Hindlimb muscle (tissue), 1 donor: Measurements from ENCODE around the gene TRAPPC2. TPM values are rescaled to one million over a fixed set of nuclear protein-coding genes. Genes with fewer than 3 reads are reported as not detected.
"Not testable (repeated sequence)": the region's sequence is repeated elsewhere in the genome, so short reads cannot be mapped to it uniquely, and the experiment has no call there.

ENCODE experiments used
- DNase-seq: peaks from one replicate; pipeline ENCODE4 v3.0.0-alpha.2; 2013
- polyA plus RNA-seq: library from polyadenylated mRNA; unstranded; fragments of 120-200 nt; gene quantifications from one replicate; pipeline ENCODE4 v1.2.1, GENCODE V29; 2013; ENCODE audit not compliant: insufficient read length

The TRAPPC2 gene
- polyA plus RNA-seq, 1 donor, result 10.4 TPM

GRCh38 chrX:13747836-13748235 is 13.4 kb upstream of the TRAPPC2 start:
- DNase-seq, result no peak

- DNase-seq, result no peak
Measured at GRCh38 chrX:13742397-13743176, 8.2 kb upstream of the TRAPPC2 start.

GRCh38 chrX:13741695-13742094 is 7.3 kb upstream of the TRAPPC2 start:
- DNase-seq, result no peak

GRCh38 chrX:13733506-13733905 is 914 bp downstream of the TRAPPC2 start:
- no peak for DNase-seq

- no peak for DNase-seq
Measured at GRCh38 chrX:13732246-13733067, 2.0 kb downstream of the TRAPPC2 start.

- DNase-seq, result not testable (repeated sequence)
Measured at GRCh38 chrX:13730523-13730922, 3.9 kb downstream of the TRAPPC2 start.

GRCh38 chrX:13726583-13726982 is 7.8 kb downstream of the TRAPPC2 start:
- not testable (repeated sequence) for DNase-seq

GRCh38 chrX:13724878-13725277 is 9.5 kb downstream of the TRAPPC2 start:
- DNase-seq, result not testable (repeated sequence)

GRCh38 chrX:13721819-13722519 is 12.5 kb downstream of the TRAPPC2 start:
- DNase-seq, result peak; percentile 29

- no peak for DNase-seq
Measured at GRCh38 chrX:13721371-13721770, 13.0 kb downstream of the TRAPPC2 start.

- no peak for DNase-seq
Measured at GRCh38 chrX:13719192-13719856, 15.1 kb downstream of the TRAPPC2 start.

- DNase-seq, result peak; percentile 60
Measured at GRCh38 chrX:13717700-13718472, 16.5 kb downstream of the TRAPPC2 start.

- no peak for DNase-seq
Measured at GRCh38 chrX:13716905-13717304, 17.5 kb downstream of the TRAPPC2 start.

- DNase-seq, result no peak
Measured at GRCh38 chrX:13716455-13716854, 18.0 kb downstream of the TRAPPC2 start.

GRCh38 chrX:13711141-13711540 is 23.3 kb downstream of the TRAPPC2 start:
- no peak for DNase-seq

GRCh38 chrX:13703589-13703988 is 30.8 kb downstream of the TRAPPC2 start:
- DNase-seq, result no peak

GRCh38 chrX:13703135-13703534 is 31.3 kb downstream of the TRAPPC2 start:
- no peak for DNase-seq

- DNase-seq, result no peak
Measured at GRCh38 chrX:13702111-13702789, 32.2 kb downstream of the TRAPPC2 start.

GRCh38 chrX:13700380-13700779 is 34.0 kb downstream of the TRAPPC2 start:
- DNase-seq, result no peak

GRCh38 chrX:13699183-13699826 is 35.1 kb downstream of the TRAPPC2 start:
- no peak for DNase-seq

- no peak for DNase-seq
Measured at GRCh38 chrX:13698432-13698831, 36.0 kb downstream of the TRAPPC2 start.
